ENCODE measurements around the gene DEPDC1B.
"Not testable (repeated sequence)": the region's sequence is repeated elsewhere in the genome, so short reads cannot be mapped to it uniquely, and the experiment has no call there.

The DEPDC1B gene

DNA sequence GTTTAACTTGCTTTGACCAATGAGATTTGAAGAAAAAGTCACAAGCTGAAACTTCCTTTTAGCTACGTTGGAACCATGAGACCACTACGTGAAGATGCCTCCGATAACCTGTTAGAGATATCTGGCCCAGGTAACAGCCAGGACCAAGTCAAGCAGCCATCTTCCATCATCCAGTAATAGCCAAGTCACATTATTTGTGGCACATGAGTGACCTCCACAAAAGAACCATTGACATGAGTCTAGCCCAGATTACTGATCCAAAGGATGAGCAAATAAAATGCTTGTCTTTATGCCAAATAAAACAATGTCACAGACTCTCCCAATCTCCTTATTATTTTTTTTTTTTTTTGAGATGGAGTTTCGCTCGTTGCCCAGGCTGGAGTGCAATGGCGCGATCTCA is 1.6 kb downstream of the DEPDC1B start:
- no peak for DNase-seq

DNA sequence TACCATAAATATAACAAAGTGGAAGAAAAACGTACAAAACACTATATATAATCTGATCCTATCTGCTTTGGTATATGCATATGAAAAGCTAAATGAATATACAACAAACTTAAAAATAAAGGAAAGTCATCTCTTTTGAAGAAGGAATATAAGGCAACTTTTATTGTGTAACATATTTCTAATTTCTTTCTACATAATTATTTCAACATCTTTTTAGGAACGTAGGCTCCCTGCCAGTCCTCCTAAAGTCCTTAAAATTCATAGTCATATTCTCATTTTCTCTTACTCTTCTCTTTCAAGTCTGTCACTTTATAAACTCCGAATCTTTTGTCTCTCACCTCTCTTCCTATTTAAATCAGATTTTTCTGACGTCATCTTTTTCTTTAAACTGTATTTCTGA is 9.6 kb downstream of the DEPDC1B start:
- DNase-seq = no peak

DNA sequence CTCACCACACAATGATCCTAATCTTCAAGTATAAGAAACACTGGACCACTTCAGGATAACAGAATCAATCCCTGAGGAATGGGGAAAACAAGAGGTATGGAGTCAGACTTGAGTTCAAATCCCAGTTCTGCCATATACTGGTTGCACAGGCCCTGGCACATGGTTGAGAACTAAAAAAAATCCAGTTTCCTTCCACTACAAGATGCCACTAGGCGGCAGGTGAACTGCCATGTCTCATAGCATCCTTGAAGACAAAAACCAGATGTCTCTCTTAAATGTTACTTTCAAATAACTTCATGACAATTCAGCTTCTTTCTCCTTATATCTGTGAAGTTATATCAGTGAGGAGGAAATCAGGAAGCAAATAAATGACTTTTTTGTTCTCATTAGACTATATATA is 11.0 kb downstream of the DEPDC1B start:
- DNase-seq = no peak

DNA sequence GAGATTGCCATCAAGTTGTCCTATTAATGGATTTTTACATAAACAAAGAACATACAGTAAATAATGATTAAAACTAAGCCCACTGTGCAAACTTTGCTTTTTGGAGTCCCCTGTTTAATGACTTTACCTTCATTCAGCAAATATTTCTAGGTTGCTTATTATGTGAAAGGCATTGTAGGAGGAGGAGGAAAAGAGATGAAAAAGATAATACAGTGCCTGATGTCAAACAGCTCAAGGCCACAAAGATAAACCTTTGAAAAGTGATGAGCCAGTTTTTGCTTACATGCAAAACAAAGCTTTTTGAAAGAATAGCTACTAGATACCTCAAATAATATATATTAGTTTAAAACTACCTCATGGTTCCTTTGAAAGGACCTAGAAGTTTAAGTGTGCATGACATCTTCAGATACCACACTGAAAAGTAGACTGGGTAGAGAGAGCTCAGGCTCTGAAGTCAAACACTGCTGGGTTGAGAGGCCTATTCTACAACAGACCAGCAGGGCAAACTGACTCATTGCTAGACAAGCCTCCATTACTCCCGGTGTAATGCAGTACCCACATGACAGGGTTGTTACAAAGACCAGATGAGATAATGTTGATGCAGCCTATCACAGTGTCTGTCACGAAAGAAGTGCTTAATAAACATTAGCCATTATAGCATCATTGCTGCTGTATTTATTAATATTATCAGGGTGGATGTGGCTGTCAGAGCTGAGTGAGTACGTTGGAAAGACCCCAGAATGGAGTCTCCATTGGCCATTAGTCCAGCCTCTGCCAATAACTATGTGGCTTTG is 11.8 kb downstream of the DEPDC1B start:
- DNase-seq = no peak

DNA sequence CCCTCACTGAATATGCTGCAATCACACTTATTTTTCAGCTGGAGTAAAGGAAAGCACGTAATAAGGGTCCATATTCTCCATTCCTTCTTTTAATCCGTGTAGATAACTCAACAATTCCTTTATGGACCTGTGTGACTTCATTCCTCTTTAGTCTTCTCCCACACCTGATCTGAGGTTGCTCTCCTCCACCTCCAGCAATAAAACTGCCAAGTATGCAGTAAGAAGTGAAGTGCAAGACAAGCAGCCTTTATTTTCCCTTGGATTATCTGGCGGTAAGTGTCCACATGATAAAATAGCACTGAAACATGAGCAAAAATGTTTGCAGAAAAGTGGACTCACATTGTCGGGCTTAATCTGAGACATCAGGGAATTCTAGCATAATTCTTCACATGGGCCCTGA is 13.8 kb downstream of the DEPDC1B start:
- DNase-seq = no peak

DNA sequence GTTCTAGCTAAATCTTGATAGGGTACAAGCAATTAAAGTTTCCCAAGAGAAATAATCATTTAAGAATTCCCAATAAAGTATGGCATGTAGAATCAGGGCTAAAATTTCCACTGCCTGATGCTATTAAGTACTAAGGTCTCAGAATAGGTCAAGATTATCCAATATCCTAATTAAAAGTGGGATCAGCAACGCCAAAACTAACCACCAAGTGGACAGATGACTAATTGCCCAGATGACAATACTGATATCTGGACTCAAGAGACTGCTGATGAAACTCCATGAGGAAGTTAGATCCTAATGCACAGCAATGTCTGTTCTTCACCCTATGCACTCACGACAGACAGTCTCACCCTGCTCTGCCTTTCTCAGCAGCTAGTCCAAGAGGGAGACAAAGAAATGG is 14.3 kb downstream of the DEPDC1B start:
- no peak for DNase-seq

DNA sequence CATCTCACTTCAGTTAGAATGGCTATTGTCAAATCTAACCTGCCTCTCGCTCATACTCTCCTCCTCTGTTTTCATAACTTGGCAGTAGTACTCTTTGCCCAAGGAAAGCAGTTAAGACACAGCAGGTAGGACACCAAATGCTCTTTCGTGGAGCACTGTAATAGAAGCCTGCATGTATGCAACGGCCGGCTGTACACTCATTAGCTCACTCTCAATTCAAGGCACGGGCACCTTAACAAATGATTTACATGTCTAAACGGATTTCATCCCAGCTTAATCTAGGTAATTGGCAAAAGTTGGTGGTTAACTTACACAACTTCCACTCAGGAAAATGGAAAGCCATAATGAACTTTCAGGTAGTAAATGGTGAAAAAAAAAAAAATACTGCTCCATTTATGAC is 14.9 kb downstream of the DEPDC1B start:
- DNase-seq = no peak

DNA sequence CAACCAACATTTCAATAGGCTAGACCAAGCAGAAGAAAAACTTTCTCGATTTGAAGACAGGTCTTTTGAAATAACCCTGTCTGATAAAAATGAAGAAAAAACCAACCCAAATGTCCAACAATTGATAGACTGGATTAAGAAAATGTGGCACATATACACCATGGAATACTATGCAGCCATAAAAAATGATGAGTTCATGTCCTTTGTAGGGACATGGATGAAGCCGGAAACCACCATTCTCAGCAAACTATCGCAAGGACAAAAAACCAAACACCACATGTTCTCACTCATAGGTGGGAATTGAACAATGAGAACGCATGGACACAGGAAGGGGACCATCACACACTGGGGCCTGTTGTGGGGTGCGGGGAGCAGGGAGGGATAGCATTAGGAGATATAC is 18.0 kb downstream of the DEPDC1B start:
- not testable (repeated sequence) for DNase-seq

DNA sequence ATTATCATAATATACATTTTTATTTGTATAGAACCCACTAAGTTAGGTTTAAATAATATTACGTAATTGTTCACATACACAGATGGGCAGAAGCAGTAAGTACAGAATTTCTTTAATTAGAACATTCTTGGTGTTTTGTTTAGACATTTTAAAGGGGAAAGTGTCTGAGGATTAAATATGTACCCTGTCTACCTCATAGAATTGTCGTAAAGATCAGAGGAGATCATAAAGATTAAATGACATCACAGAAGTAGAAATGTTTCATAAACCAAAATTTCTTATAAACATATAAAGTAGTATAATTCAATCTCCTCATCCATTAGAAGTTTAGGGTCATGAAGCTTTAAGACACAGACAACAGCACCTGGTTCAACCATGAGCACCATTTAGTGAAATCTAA is 20.1 kb downstream of the DEPDC1B start:
- DNase-seq = no peak

DNA sequence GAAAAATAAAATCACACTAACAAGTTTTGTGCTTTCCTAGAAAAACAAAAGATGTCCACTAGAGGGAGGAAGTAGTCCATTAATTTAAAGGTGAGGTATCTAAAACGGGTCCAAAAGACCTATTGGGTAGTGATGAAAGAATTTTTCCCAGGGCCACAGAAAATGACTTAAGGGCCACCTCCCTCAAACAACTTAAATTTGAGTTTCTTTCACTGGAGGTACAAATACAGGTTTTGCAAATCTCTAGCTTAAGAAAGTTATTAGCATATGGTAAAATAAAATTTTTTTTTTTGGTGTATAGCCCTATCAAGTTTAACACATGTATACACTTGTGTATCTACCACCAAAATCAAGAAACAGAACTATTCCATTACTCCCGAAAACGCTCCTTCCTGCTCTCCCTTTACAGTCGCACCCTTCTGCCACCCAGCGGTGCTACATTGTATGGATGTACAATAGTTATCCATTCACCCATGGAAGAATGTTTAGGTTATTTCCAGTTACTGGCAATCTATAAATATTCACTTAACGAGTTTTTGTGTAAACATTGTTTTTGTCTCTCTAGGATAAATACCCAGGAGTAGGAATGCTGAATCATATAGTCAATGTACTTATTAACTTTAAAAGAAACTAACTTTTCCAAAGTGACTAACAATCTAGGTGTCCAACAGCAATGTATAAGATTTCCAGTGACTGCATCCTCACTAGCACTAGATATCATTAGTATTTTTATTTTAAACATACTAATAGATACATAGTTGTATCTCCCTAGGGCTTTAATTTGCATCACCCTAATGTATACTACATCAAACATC is 21.9 kb downstream of the DEPDC1B start:
- DNase-seq = no peak

DNA sequence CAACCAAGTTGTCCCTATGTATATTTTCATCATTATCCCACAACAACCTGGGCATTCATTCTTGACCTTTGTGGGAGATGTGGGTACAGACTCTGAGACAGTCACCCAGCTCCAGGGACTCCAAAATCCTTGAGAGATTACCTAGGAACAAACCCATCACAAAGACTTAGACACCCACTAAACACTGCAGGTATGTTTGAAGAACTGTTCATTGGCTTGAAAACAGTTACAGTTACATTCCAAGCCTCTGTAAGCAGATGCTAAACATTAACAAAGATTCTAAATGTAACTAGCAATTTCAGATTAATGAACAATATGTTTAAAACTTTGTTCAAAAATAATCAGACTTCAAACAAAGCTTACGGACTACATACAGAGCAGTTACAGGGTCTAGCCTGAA is 24.7 kb downstream of the DEPDC1B start:
- DNase-seq = no peak

DNA sequence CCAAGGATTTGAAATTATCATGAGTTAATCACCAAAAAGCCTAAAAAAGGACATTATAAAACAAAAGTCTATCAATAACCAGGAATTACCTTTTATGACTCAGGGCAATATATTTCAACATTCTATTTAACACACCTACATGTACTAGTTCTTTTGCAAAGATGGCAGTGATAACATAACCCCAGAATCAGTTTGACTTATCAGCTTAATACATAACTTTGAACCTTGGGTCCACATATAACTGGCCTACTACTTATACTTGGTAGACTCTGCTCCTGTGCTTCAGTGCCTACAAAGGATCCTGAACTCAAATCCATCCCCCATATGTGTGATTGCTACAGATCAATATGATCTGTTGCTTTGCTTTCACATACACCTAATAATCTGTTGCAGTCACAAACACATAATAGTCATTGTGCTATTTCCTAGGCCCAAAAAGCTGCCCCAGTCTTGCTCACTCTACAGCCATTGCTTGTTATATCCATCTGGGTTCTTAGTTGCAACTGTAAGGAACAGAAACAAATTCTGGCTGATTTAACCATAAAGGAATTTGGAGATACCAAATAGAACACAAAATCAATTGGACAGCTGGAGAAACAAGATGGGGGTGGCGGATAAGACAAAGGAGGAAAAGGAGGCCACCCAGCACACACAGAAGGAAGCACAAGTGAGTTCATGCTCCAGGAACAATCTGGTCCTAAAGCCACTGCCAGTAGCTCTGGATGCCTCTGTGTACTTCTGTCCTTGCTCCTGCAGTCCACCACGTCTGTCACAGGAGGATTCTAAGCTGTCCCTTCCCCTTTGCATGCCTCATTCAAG is 25.5 kb downstream of the DEPDC1B start:
- no peak for DNase-seq

DNA sequence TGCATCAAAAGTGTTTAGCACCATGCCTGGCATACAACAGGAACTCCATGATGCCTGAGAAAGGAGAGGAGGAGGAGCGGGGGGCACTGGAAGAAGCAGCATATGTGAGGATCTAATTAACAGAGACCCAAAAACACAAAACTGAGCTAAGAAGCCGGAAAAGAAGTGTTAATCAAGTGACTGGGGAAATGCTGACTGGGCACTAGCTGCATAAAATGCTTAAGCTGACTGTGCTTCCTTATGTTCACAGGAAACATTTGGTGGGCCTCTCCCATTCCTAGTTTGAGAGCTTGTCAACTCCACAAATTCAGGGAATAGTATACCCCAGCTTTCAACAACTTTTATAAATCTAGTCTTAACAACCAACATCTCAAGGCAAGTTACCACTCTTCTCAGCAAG is 26.6 kb downstream of the DEPDC1B start:
- no peak for DNase-seq

DNA sequence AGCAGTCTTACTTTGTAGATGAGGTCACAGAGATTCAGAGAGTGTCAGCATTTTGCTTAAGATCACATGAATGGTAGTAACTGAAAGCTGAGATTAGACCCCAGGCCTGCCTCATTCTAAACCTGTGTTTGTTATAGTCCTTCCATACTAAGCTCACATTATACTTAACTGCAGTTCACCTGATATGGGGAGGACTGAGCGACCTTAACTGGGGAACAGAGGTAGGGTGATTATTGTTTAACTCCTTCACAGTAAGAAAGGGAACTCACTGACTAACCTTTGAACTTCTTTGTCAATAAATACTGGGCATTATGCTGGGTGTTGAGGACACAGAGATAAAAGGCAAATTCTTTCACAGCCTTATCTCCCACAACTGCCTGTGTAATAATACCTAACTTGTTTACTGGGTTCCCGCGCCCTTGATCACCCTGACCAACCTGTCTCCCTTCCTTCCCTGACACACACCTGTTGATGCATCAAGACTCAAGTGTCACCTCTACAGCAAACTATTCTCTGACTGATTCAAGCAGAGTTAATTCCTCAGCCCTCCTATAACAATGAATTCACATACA is 27.2 kb downstream of the DEPDC1B start:
- DNase-seq = no peak

DNA sequence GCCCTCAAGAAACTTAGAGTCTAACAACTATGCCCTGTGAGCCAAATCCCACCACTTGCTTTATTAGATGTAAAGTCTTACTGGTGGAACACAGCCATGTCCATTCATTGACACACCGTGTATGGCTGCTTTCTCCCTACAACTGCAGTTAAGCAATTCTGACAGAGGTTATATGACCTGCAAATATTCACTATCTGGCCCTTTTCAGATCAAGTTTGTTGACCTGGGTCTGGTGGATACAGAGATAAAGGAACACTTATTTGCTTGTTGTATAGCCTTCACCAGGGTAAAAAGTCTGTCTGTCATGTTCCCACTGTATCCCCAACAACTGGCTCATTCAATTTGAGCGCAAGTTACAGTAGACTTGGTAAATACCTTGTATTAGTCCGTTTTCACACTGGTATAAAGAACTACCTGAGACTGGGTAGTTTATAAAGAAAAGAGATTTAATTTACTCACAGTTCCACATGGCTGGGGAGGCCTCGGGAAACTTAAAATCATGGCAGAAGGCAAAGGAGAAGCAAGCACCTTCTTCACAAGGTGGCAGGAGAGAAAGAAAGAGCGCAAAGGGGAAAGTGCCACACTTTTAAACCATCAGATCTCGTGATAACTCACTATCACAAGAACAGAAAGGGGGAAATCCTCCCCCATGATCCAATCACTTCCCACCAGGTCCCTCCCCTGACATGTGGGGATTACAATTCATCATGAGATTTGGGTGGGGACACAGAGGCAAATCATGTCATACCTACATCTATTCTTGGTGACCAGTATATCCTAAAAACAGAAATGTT is 27.9 kb downstream of the DEPDC1B start:
- DNase-seq = no peak

DNA sequence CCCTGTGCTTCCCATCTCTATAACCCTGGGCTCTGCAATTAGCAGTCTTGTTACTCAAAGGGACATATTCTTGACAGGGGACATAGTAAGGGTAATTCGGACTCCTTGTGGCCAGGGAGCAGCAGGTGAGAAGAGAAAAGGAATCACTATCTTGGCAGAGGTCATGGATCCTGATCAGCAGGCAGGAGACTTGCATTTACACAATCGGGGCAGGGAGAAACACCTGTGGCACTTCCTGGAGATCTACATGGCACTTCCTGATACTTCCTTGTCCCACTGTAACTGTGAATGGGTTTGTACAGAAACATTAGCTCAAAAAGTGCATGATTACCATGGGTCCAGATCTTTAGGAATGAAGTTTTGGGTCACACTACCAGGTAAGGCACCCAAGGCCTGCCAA is 29.2 kb downstream of the DEPDC1B start:
- DNase-seq = no peak

DNA sequence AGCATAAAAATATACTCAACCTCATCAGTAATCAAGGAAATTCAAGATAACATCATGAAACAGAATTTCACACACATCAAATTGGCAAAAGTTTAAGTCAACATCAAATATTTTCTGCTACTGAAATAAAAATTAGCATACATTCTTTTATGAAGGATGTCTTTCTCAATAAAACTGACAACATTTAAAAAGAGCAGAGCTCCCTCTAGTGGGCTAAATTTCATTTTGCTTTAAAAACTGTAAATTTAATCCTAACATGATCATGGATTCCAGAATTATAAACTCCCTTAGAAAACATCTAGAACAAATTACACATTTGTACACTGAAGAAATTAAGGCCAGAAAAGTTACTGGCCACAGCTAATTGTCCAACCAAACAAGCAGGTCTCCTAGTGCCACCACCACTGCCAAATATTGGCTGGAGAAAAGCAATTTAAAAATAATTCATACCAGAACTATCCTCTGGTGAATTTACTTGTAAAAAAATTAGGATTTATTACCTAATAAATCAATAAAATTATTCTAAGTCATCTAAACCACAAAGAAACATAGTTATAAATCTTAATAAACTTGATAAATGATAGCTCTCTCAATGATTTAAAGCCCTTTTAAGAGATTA is 31.2 kb downstream of the DEPDC1B start:
- DNase-seq = no peak

DNA sequence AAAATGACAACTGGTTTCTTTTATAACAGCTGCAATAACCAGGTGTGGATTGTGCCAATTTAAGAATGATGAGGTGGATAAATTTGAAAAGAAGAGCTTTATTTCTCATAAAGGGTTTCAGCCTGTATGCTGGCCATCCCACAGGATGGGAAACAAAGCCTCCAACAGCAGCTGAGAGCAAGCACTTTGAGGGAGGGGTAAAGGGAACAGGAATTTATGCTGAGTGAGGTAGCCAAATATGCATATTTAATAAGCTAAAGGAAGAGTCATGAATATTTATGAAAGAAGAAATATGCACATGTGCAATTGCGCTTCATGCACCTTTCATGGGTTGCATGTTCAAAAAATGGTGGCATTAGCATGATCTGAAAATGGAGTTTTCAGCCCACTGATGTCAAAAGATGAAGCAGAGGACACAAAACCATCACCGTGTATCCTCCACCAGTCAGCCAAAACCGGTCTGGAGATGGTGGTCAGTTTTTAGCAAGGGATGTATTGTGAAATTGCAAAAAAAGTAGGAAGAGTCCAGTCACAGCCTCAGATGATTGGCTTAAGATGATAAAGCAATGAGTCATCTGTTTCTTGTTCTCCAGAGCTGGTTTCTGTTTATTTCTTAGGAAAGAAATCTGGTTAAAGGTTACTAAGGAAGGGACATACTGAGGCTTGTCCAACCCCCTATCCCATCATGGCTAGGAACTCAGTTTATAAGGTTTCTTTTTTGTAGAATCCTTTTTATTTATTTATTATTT is 47.9 kb downstream of the DEPDC1B start:
- DNase-seq = no peak

DNA sequence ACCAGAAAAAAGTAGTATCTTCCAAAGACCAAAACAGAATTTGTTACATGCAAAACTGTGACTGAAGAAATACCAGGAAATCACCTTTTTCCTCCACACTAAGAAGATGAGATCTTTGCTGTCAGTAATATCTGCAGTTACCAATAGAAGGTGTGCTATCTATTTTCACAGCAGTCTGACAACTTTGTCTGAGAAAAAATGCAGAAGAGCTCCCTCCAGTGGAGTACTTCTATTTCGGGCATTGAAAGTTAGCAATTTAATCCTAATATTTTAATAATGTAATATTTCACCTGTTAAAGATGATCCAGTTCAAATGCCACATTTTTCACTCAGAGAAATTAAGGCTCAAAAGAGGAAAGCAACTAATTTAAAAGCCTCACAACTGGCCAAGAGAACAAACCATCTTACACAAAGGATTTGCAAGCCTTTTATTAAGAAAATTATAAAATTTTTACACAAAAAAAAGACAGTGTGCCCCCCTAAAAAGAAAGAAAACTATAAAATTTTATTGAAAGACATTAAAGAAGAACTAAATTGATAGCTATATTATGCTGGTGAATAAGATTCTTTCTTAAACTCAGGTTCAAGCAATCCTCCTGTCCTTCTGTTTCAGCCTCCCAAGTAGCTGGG is 50.6 kb downstream of the DEPDC1B start:
- no peak for DNase-seq

DNA sequence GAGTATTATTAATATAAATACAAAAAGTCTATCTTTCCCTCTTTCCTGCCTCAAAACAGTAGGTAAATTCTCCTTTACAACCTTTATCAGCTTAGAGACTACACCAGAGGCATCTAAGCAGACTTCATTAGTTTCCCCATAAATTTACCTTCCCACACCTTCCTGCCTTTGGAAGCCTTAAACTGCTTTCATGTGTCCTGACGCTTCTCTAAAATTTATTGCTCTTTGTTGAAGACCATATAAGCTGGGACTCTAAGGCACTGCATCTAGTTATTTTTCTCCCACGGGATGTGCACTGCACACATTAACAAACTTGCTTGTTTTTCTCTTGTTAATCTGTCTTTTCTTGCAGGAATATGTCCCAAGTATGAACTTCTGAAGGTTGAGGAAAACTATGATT is 51.8 kb downstream of the DEPDC1B start:
- no peak for DNase-seq

DNA sequence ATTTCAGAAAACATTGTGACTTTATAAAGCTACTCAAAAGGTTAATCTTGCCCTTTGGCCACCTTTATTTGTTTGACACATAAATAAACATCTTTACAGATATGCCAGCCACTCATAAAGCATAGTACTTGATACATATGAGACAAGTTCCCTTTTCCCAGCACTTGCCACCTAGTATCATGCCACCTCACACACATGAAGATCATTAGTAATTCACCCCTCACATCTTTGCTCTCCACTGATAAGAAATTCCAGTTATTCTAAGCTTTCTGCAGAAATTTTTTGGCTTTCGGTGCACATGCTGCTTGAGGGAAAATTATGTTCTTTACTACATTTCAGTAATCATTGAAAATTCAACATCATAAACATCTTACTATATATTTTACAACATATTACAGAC is 59.1 kb downstream of the DEPDC1B start:
- DNase-seq = no peak

All from activated effector memory CD4-positive, alpha-beta T cell treated with Interleukin-2 at 50 U/mL for 16 hours (primary cell).